A549 (cell line): ENCODE results near the gene POU2F3.

Source experiments
- CEBPB ChIP-seq, 2 experiments: fragments of >200 bp in 1 of 2; sonication (Bioruptor Twin) in 1 of 2; formaldehyde crosslinking in 1 of 2; IDR thresholded peaks; 2 replicates each; pipeline ENCODE4 v1.6.1; 2012 to 2016
- CHD4 ChIP-seq: fragments of 200-600 bp; sonication (generic); IDR thresholded peaks from 2 replicates; pipeline ENCODE4 v1.6.1; 2016; ENCODE audit warnings: antibody characterized with exemption, mild to moderate bottlenecking, borderline replicate concordance
- EP300 ChIP-seq, 2 experiments: fragments of >200 bp; sonication (Bioruptor Twin); formaldehyde crosslinking; IDR thresholded peaks; 2 replicates in 1 of 2; 3 replicates in 1 of 2; pipeline ENCODE4 v1.6.1; 2016 to 2017
- FOSL2 ChIP-seq, 2 experiments: fragments of 450-650 bp in 1 of 2; fragments of >200 bp in 1 of 2; sonication (Bioruptor Twin) in 1 of 2; formaldehyde crosslinking; IDR thresholded peaks; 2 replicates each; pipeline versions ENCODE4 v1.5.0 to v1.6.1; 2016 to 2020; ENCODE audit warnings: mild to moderate bottlenecking in 1 of 2, moderate library complexity in 1 of 2
- HDAC2 ChIP-seq: fragments of 200-600 bp; sonication (generic); IDR thresholded peaks from 2 replicates; pipeline ENCODE4 v1.6.1; 2016
- MAZ ChIP-seq: fragments of 150-350 bp; IDR thresholded peaks from 2 replicates; pipeline ENCODE4 v1.6.1; 2014; ENCODE audit warnings: antibody characterized with exemption, low read depth, low read length, borderline replicate concordance
- PHF8 ChIP-seq: fragments of 200-600 bp; sonication (generic); IDR thresholded peaks from 2 replicates; pipeline ENCODE4 v1.6.1; 2016; ENCODE audit warnings: low read depth, mild to moderate bottlenecking, antibody characterized with exemption, moderate library complexity, borderline replicate concordance
- POLR2A ChIP-seq: IDR thresholded peaks from 2 replicates; pipeline ENCODE4 v1.6.1; 2012; ENCODE audit warnings: mild to moderate bottlenecking, low read length
- TF ChIP-seq, protein P1 (sequence below): fragments of >200 bp; sonication (Bioruptor Twin); formaldehyde crosslinking; IDR thresholded peaks from 3 replicates; pipeline ENCODE4 v1.5.1; 2016
- TF ChIP-seq, protein P2 (sequence below): fragments of 250-450 bp; sonication (Bioruptor Pico); IDR thresholded peaks from 2 replicates; pipeline ENCODE4 v1.5.0; 2020; ENCODE audit warnings: low read depth, mild to moderate bottlenecking, moderate library complexity
- TF ChIP-seq, protein P3 (sequence below): IDR thresholded peaks from 2 replicates; pipeline ENCODE4 v1.6.1; 2012; ENCODE audit warnings: low read depth, borderline replicate concordance

DNA sequence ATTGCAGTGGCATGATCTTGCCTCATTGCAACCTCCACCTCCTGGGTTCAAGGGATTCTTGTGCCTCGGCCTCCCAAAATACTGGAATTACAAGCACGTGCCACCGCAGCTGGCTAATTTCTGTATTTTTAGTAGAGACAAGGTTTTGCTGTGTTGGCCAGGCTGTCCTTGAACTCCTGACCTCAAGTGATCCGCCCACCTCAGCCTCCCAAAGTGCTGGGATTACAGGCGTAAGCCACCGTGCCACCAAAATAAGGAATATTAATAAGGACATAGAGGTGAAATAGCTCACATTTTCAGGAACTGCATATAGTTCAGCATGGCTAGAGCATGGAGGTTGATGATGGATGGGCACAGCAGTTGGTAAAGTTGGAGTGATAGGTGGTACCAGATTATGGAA, 117.7 kb downstream of the POU2F3 start:
- TF ChIP-seq, protein P1, sequence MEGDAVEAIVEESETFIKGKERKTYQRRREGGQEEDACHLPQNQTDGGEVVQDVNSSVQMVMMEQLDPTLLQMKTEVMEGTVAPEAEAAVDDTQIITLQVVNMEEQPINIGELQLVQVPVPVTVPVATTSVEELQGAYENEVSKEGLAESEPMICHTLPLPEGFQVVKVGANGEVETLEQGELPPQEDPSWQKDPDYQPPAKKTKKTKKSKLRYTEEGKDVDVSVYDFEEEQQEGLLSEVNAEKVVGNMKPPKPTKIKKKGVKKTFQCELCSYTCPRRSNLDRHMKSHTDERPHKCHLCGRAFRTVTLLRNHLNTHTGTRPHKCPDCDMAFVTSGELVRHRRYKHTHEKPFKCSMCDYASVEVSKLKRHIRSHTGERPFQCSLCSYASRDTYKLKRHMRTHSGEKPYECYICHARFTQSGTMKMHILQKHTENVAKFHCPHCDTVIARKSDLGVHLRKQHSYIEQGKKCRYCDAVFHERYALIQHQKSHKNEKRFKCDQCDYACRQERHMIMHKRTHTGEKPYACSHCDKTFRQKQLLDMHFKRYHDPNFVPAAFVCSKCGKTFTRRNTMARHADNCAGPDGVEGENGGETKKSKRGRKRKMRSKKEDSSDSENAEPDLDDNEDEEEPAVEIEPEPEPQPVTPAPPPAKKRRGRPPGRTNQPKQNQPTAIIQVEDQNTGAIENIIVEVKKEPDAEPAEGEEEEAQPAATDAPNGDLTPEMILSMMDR: no peak
- TF ChIP-seq, protein P2, sequence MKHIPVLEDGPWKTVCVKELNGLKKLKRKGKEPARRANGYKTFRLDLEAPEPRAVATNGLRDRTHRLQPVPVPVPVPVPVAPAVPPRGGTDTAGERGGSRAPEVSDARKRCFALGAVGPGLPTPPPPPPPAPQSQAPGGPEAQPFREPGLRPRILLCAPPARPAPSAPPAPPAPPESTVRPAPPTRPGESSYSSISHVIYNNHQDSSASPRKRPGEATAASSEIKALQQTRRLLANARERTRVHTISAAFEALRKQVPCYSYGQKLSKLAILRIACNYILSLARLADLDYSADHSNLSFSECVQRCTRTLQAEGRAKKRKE (CRISPR knock-in tag): no peak
- no peak for TF ChIP-seq HDAC2
- no peak for TF ChIP-seq FOSL2 (IDR thresholded peaks at IDR 0.05)
- TF ChIP-seq FOSL2 (CRISPR knock-in tag; IDR thresholded peaks at IDR 0.05): no peak
- no peak for TF ChIP-seq CHD4
- TF ChIP-seq CEBPB (IDR thresholded peaks at IDR 0.05): no peak
- no peak for TF ChIP-seq MAZ
- no peak for TF ChIP-seq POLR2A
- TF ChIP-seq EP300 (IDR thresholded peaks at IDR 0.05): no peak
- TF ChIP-seq PHF8: no peak
- TF ChIP-seq, protein P3, sequence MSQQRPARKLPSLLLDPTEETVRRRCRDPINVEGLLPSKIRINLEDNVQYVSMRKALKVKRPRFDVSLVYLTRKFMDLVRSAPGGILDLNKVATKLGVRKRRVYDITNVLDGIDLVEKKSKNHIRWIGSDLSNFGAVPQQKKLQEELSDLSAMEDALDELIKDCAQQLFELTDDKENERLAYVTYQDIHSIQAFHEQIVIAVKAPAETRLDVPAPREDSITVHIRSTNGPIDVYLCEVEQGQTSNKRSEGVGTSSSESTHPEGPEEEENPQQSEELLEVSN: no peak
